HG03565 (cell line): ENCODE data around the gene CDC16.
"Not testable (repeated sequence)": the region's sequence is repeated elsewhere in the genome, so short reads cannot be mapped to it uniquely, and the experiment has no call there.

Experiments
- ATAC-seq: cut with Tn5 transposase; IDR thresholded peaks from one replicate; pipeline ENCODE4 v1.9.1; 2021; ENCODE audit warnings: mild to moderate bottlenecking, moderate library complexity; ENCODE audit not compliant: unreplicated experiment

The CDC16 gene

GRCh38 chr13:114227528-114227927 lies 7.2 kb upstream of the CDC16 start:
- no peak for ATAC-seq

GRCh38 chr13:114228176-114228575 lies 6.5 kb upstream of the CDC16 start:
- ATAC-seq, result no peak

DNA sequence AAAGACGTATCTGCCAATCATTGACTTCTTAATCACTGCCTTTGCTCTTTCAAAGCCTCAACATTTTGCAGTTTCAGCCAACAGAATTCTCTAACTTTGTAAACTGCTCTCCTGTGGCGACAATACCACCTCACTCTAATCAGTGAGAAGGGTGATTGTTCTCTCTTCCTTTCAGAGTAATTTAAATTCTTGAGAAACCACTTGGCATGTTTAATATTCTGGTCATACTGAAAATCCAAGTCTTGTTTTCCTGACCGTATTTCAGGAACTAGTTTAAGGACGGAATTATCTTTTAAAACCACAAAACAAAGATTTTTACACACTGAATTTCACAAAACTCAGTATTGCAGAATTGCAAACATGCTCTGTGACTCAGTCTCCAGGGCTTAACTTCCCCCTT lies 5.2 kb upstream of the CDC16 start:
- ATAC-seq, result no peak

DNA sequence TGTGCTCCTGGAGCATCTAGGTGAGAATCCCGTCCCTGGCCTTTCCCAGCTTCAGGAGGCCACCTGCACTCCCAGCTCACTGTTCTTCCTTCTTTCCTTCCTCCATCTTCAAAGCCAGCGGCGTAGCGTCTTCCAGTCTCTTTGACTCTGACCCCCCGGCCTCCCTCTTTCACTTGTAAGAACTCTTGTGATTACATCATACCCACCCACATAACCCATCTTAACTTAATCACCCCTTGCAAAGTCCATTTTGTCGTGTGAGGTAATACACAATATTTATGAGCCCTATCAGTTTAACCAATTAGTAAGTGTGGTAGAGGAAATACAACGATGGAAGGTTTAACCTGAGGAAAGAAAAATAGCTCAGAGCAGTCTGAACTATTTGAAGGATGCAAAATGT lies 4.6 kb upstream of the CDC16 start:
- ATAC-seq, result no peak

GRCh38 chr13:114230575-114230974 lies 4.1 kb upstream of the CDC16 start:
- ATAC-seq, result no peak

GRCh38 chr13:114231886-114232285 lies 2.8 kb upstream of the CDC16 start:
- no peak for ATAC-seq

DNA sequence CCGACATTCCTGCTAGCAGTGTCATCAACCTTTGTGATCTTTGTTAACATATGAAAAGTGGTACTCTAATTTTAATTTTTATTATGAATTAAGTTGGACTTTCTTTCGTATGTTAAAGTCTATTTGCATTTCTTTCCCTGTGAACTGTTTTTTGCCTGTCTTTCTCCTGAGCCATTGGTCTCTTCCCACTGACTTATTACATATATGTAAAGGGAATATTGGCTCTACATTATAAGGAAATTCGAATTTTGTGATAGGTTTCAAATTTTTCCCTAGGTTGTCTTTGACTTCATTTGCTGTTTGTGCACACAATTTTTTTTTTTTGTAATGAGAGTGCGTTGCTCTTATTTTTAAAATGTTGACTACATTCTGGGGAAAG lies 442 bp upstream of the CDC16 start:
- no peak for ATAC-seq

DNA sequence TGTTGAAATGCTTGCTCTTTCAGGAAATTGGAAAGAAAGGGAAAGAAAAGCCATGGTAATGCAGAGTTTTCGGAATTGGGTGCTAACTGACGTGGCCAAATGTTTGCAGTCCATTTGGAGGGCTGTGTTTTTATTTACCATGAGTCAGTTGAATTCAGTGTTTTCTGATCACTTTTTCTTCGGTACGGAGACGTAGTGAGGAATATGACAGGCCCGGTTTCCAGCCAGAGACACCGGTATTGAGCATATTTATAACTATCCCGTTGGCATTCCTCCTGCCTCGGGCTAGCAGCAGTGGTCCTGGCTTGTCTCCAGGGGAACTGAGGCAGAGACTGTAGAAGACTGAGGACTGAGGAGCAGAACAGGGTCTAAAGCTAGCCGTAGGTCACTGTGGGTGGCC lies 1.0 kb downstream of the CDC16 start:
- no peak for ATAC-seq

GRCh38 chr13:114236227-114236626 lies 1.5 kb downstream of the CDC16 start:
- ATAC-seq, result no peak

DNA sequence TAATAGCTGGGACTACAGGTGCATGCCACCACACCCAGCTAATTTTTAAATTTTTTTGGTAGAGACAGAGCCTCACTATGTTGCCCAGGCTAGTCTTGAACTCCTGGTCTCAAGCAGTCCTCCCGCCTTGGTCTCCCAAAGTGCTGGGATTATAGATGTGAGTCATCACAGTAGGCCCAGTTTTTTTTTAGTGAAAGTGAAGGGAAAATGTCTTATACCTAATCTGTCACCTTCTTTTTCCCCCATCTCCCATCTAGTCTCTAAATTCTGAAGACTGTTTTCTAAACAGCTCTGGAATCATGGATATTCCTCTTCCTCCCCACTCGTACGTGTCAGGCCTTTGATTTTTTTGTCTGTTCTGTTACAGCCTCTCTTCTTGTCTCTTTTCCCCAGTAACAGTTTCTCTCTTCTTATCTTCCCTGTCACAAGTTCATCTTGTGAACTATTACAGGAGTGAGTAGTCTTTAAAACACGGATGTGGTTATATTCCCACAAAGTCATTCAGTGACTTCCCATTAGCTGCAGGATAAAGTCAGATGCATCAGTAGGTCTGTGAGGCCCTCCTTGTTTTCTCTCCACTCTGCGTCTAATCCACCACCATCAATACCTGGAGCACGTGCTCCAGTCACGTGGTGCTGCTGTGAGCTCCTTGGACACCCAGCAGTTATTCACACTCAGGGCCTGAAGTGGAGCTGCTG lies 2.9 kb downstream of the CDC16 start:
- ATAC-seq, result no peak

DNA sequence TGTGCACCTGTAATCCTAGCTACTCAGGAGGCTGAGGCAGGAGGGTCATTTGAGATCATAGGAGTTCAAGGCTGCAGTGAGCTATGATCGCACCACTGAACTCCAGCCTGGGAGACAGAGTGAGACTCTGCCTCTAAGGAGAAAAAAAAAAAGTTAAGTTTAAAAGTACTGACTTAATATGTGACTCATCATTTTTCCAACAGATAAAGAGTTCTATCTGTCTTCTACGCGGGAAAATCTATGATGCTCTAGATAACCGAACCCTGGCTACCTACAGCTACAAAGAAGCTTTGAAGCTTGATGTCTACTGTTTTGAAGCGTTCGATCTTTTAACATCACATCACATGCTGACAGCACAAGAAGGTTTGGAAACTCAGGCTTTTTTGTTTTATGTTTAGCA lies 7.2 kb downstream of the CDC16 start:
- no peak for ATAC-seq

GRCh38 chr13:114243971-114244370 lies 9.3 kb downstream of the CDC16 start:
- ATAC-seq, result no peak

DNA sequence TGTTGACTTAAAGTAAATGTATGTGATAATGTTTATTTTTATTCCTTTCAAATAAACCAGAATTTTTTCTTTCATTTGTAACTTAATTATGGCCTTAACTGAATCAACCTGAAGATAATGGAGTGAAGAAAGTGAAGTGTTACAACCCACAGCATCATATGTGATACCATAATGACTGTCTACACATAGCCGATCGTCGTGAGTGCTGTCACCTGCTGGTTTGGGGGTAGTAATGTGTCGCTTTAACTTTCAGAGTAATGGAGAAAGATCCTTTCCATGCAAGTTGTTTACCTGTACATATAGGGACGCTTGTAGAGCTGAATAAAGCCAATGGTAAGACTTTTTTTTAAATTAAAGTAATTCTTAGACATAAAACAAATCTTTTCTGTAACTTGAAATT lies 9.9 kb downstream of the CDC16 start:
- ATAC-seq, result no peak

DNA sequence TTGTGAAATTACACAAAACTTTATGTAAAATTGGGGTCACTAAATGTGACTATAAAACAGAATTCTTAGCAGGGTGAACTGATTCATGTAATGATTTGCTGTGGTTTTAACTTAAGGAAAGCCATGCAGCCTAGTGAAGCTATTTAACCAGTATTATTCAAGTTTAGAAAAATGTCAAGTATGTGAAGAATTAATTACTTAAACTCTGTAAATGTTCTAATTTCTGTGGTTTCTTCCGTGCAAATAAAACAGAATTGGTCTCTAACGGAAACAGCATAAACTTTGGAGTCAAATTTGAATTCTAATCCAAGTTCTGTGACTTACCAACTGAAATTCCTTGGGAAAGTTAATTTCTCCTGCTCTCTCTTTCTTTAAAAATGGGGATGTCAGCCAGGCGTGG lies 13.3 kb downstream of the CDC16 start:
- no peak for ATAC-seq

DNA sequence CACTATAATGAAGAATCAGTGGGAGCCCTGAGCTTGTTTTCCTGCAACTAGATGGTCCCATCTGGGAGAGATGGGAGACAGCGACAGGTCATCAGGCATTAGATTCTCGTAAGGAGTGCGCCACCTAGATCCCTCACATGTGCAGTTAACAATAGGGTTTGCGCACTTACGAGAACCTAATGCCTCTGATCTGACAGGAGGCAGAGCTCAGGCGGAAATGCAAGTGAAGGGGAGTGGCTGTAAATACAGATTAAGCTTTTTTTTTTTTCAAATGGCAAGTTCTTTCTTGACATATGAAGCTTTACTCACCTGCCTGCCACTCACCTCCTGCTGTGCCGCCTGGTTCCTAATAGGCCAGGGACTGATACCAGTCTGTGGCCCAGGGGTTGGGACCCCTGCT lies 14.4 kb downstream of the CDC16 start:
- ATAC-seq, result no peak

GRCh38 chr13:114251639-114252440 lies 17.1 kb downstream of the CDC16 start:
- ATAC-seq, result not testable (repeated sequence)

DNA sequence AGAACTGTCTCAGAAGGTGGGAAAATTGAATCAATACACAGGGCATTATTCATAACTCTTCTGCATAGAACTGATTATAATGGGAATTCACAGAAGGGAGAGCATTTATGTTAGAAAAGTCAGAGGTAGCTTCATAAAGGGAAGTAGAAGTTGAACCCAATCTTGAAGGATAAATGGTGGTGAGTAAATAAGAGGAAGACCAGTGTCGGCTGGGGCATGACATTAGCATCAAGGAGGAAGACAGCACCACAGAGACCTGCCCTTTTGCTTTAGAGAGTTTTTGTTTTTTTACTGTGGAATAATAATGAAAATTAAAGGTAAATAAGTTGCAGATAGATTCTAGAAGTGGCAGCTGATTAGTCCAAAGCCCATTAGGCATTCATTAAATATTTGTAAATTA lies 21.9 kb downstream of the CDC16 start:
- no peak for ATAC-seq

DNA sequence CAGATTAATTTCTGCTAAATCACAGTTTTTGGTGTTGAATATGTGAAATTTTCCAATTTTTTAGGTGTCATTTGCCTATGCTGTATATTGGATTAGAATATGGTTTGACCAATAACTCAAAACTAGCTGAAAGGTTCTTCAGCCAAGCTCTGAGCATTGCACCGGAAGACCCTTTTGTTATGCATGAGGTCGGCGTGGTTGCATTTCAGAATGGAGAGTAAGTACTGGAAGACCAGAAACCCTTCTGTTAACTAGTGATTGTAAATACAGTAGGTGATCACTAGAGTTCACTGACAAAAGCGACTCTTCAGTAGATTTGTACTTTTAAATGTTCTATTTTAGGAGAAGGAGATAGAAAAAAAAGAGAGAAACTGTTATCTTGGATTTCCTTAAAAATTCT lies 22.3 kb downstream of the CDC16 start:
- ATAC-seq, result no peak

DNA sequence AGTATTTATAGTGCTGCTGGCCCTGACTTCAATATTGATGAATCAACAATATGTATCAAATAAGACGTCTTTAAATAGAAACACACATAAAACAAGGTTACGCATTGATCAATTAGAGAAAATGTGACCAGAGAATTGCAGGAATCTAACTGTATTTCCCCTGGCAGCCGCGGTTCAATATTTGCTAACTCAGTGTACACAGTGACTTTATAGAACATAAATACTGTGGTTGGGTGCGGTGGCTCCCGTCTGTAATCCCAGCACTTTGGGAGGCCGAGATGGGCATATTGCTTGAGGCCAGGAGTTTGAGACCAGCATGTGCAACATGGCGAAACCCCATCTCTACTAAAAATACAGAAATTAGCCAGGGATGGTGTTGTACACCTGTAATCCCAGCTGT lies 23.9 kb downstream of the CDC16 start:
- ATAC-seq, result no peak

DNA sequence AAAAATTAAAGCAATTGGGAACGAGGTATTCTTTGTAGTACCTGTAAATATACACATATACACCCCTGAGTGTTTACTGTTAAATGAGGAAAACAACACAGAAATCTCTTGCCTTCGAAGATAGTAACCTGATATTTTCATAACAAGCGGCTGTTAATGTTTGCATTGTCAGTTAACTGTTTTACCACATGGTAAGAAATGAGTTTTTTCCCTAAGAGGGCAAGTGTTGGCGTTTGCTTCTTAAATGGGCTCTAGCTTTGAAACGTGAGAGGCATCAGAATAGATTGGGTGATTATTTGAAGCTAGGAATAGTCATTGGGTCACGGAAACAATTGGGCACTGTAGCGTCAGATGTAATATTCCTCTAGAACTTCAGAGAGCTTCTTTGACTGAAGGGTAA lies 24.7 kb downstream of the CDC16 start:
- no peak for ATAC-seq

GRCh38 chr13:114259974-114260373 lies 25.3 kb downstream of the CDC16 start:
- ATAC-seq, result no peak

DNA sequence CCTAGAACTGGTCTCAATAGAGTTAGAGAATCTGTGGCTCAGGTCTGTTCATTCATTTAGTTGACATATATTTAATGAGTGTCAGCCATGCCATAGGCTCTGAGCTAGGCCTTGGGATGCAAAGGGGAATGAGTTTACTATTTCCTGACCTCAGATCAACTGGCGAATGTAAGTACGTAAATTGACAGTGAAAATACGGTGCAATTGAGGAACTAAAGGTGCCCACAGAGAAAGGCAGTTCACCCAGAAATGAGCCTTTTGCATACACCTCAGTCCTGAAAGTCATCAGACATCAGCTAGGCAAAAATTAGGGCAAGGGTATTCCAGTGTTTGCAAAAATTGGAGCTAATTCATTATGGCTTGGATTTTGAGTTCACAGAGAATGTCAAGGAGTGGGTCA lies 26.1 kb downstream of the CDC16 start:
- ATAC-seq, result no peak
